ENCODE data around the gene RXRG.
A peak's percentile ranks its signal among the peaks of the same experiment; 100 is the strongest.

The RXRG gene

GRCh38 chr1:165424454-165425216 is 20.3 kb downstream of the RXRG start:
- H3K9ac ChIP-seq (ENCODE audit: low read length), result peak overlapping the region; percentile 9
- H3K36me3 ChIP-seq (ENCODE audit: control insufficient read depth, insufficient read depth, low read length), result no peaks in the 10 kb centered on the region
- peak overlapping the region; percentile 37 for H3K4me3 ChIP-seq (ENCODE audit: low read length)
- no peaks in the 10 kb centered on the region for H3K27me3 ChIP-seq (ENCODE audit: control insufficient read depth, insufficient read depth, low read length)
- no peaks in the 10 kb centered on the region for H3K9me3 ChIP-seq (ENCODE audit: control insufficient read depth, low read length)
- peaks cover 6% of the 10 kb centered on the region for H3K4me1 ChIP-seq (ENCODE audit: control insufficient read depth, insufficient read depth, low read length)

- Histone ChIP-seq H3K36me3 (ENCODE audit: control insufficient read depth, insufficient read depth, low read length) (no peaks in the 10 kb centered on the region), H3K9ac (ENCODE audit: low read length) (no peak overlapping the region), H3K27me3 (ENCODE audit: control insufficient read depth, insufficient read depth, low read length) (no peaks in the 10 kb centered on the region), H3K4me3 (ENCODE audit: low read length) (no peak overlapping the region), H3K4me1 (ENCODE audit: control insufficient read depth, insufficient read depth, low read length) (peaks cover 6% of the 10 kb centered on the region), H3K9me3 (ENCODE audit: control insufficient read depth, low read length) (no peaks in the 10 kb centered on the region)
Observed at GRCh38 chr1:165423136-165423535, 21.8 kb downstream of the RXRG start.

- Histone ChIP-seq H3K9ac (ENCODE audit: low read length) (no peak overlapping the region), H3K36me3 (ENCODE audit: control insufficient read depth, insufficient read depth, low read length) (no peaks in the 10 kb centered on the region), H3K4me1 (ENCODE audit: control insufficient read depth, insufficient read depth, low read length) (peaks cover 6% of the 10 kb centered on the region), H3K9me3 (ENCODE audit: control insufficient read depth, low read length) (no peaks in the 10 kb centered on the region), H3K27me3 (ENCODE audit: control insufficient read depth, insufficient read depth, low read length) (peaks cover 2% of the 10 kb centered on the region), H3K4me3 (ENCODE audit: low read length) (no peak overlapping the region)
Observed at GRCh38 chr1:165420655-165421054, 24.3 kb downstream of the RXRG start.

- peaks cover 5% of the 10 kb centered on the region for H3K4me1 ChIP-seq (ENCODE audit: control insufficient read depth, insufficient read depth, low read length)
- no peaks in the 10 kb centered on the region for H3K36me3 ChIP-seq (ENCODE audit: control insufficient read depth, insufficient read depth, low read length)
- no peak overlapping the region for H3K4me3 ChIP-seq (ENCODE audit: low read length)
- H3K9me3 ChIP-seq (ENCODE audit: control insufficient read depth, low read length), result no peaks in the 10 kb centered on the region
- peaks cover 3% of the 10 kb centered on the region for H3K27me3 ChIP-seq (ENCODE audit: control insufficient read depth, insufficient read depth, low read length)
- no peak overlapping the region for H3K9ac ChIP-seq (ENCODE audit: low read length)
Observed at GRCh38 chr1:165419839-165420238, 25.1 kb downstream of the RXRG start.

DNA sequence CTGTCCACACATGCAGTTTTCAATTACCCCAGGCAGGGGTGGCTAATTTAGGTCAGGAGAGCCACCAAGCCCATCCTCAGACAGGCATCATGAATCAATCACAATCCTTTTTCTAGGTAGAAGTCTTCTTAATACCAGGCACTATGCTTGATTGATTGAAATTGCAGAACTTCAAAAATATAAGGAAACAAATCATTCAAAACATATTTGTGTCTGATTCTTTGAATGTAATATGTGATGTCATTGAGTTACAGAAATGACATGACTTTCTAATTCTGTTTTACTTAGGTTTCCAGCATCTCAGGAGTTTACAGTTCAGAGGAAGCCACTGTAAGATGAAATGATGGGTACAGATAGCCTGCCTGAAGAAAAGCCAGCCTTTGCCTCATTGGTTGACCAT is 26.7 kb downstream of the RXRG start:
- Histone ChIP-seq H3K36me3 (ENCODE audit: control insufficient read depth, insufficient read depth, low read length) (no peaks in the 10 kb centered on the region), H3K4me1 (ENCODE audit: control insufficient read depth, insufficient read depth, low read length) (no peaks in the 10 kb centered on the region)

GRCh38 chr1:165416876-165417275 is 28.1 kb downstream of the RXRG start:
- no peaks in the 10 kb centered on the region for H3K9me3 ChIP-seq (ENCODE audit: control insufficient read depth, low read length)
- no peaks in the 10 kb centered on the region for H3K36me3 ChIP-seq (ENCODE audit: control insufficient read depth, insufficient read depth, low read length)
- no peak overlapping the region for H3K9ac ChIP-seq (ENCODE audit: low read length)
- H3K4me1 ChIP-seq (ENCODE audit: control insufficient read depth, insufficient read depth, low read length), result no peaks in the 10 kb centered on the region
- no peak overlapping the region for H3K4me3 ChIP-seq (ENCODE audit: low read length)
- peaks cover 3% of the 10 kb centered on the region for H3K27me3 ChIP-seq (ENCODE audit: control insufficient read depth, insufficient read depth, low read length)

More for the DNA sequence above, 26.7 kb downstream of the RXRG start:
- no peaks in the 10 kb centered on the region for H3K9me3 ChIP-seq (ENCODE audit: control insufficient read depth, low read length)
- peaks cover 3% of the 10 kb centered on the region for H3K27me3 ChIP-seq (ENCODE audit: control insufficient read depth, insufficient read depth, low read length)
- no peak overlapping the region for H3K4me3 ChIP-seq (ENCODE audit: low read length)
- H3K9ac ChIP-seq (ENCODE audit: low read length), result no peak overlapping the region

DNA sequence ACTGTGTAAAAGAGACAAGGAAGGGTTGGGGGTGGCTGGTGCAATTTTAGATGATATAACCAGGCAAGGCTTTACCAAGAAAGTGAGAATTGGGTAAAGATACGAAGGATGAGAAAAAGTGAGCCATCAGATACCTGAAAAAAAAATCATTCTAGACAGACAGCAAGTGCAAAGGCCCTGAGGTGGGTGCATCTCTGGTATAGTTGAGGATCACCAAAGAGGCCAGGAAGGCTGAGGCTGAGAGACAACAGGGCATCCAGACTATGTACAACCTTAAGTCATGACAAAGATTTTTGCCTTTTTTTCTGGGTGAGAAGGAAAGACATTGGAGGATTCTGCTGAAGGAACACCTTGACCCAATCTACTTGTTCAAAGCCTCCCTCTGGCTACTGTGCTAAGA is 29.9 kb downstream of the RXRG start:
- H3K9ac ChIP-seq (ENCODE audit: low read length), result no peak overlapping the region
- H3K36me3 ChIP-seq (ENCODE audit: control insufficient read depth, insufficient read depth, low read length), result no peaks in the 10 kb centered on the region
- H3K4me3 ChIP-seq (ENCODE audit: low read length), result no peak overlapping the region
- H3K9me3 ChIP-seq (ENCODE audit: control insufficient read depth, low read length), result no peaks in the 10 kb centered on the region
- H3K27me3 ChIP-seq (ENCODE audit: control insufficient read depth, insufficient read depth, low read length), result peaks cover 10% of the 10 kb centered on the region
- no peaks in the 10 kb centered on the region for H3K4me1 ChIP-seq (ENCODE audit: control insufficient read depth, insufficient read depth, low read length)

DNA sequence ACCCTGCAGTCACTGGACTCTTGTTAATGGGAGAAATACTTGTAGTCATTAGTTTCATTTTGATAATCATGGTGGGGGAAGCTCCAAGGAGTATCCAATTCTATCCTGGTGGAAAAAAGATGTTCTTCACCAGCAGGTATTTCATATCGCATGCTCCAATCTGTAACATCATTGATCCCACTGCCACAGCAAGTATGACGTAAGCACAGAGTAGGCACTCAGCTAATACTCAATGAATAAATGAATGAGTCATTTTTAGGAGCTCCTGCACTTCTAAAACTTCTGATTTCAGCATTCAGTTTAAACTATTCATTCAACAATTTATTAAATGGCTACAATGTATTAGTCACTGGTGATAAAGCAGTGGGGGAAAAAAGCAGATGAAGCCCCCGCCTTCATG is 30.3 kb downstream of the RXRG start:
- Histone ChIP-seq H3K9ac (ENCODE audit: low read length) (no peak overlapping the region), H3K9me3 (ENCODE audit: control insufficient read depth, low read length) (no peaks in the 10 kb centered on the region), H3K27me3 (ENCODE audit: control insufficient read depth, insufficient read depth, low read length) (peaks cover 10% of the 10 kb centered on the region), H3K4me3 (ENCODE audit: low read length) (no peak overlapping the region), H3K4me1 (ENCODE audit: control insufficient read depth, insufficient read depth, low read length) (no peaks in the 10 kb centered on the region), H3K36me3 (ENCODE audit: control insufficient read depth, insufficient read depth, low read length) (no peaks in the 10 kb centered on the region)

DNA sequence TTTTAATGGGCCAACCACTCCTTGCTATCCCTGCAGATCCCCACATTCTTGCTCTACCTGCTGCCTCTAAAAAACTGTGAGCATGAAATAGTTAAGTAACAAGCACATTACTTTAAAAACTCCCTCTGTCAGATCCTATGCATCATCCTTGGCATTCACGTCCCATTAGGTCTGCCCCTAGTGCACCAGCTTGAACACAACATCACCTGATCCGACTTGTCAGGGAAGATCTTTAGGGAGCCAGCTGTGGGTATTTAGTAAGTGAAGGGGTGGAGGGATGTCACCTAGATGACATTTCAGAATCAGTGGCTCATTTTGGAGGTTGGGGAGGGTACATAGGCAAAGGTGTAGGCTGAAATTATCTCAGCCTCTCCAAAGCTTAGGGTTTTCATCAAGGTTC is 33.5 kb downstream of the RXRG start:
- no peaks in the 10 kb centered on the region for H3K4me1 ChIP-seq (ENCODE audit: control insufficient read depth, insufficient read depth, low read length)

GRCh38 chr1:165409657-165410358 is 35.1 kb downstream of the RXRG start:
- Histone ChIP-seq H3K36me3 (ENCODE audit: control insufficient read depth, insufficient read depth, low read length) (no peaks in the 10 kb centered on the region), H3K27me3 (ENCODE audit: control insufficient read depth, insufficient read depth, low read length) (peaks cover 7% of the 10 kb centered on the region), H3K9me3 (ENCODE audit: control insufficient read depth, low read length) (no peaks in the 10 kb centered on the region), H3K4me1 (ENCODE audit: control insufficient read depth, insufficient read depth, low read length) (no peaks in the 10 kb centered on the region), H3K9ac (ENCODE audit: low read length) (no peak overlapping the region), H3K4me3 (ENCODE audit: low read length) (no peak overlapping the region)

More for the DNA sequence above, 33.5 kb downstream of the RXRG start:
- Histone ChIP-seq H3K9me3 (ENCODE audit: control insufficient read depth, low read length) (no peaks in the 10 kb centered on the region), H3K27me3 (ENCODE audit: control insufficient read depth, insufficient read depth, low read length) (peaks cover 10% of the 10 kb centered on the region), H3K36me3 (ENCODE audit: control insufficient read depth, insufficient read depth, low read length) (no peaks in the 10 kb centered on the region), H3K4me3 (ENCODE audit: low read length) (no peak overlapping the region), H3K9ac (ENCODE audit: low read length) (no peak overlapping the region)

- no peak overlapping the region for H3K4me3 ChIP-seq (ENCODE audit: low read length)
- no peaks in the 10 kb centered on the region for H3K9me3 ChIP-seq (ENCODE audit: control insufficient read depth, low read length)
- peaks cover 7% of the 10 kb centered on the region for H3K27me3 ChIP-seq (ENCODE audit: control insufficient read depth, insufficient read depth, low read length)
- H3K9ac ChIP-seq (ENCODE audit: low read length), result no peak overlapping the region
- no peaks in the 10 kb centered on the region for H3K4me1 ChIP-seq (ENCODE audit: control insufficient read depth, insufficient read depth, low read length)
- H3K36me3 ChIP-seq (ENCODE audit: control insufficient read depth, insufficient read depth, low read length), result no peaks in the 10 kb centered on the region
Observed at GRCh38 chr1:165408518-165408917, 36.4 kb downstream of the RXRG start.

- H3K27me3 ChIP-seq (ENCODE audit: control insufficient read depth, insufficient read depth, low read length), result peaks cover 7% of the 10 kb centered on the region
- no peaks in the 10 kb centered on the region for H3K36me3 ChIP-seq (ENCODE audit: control insufficient read depth, insufficient read depth, low read length)
- no peaks in the 10 kb centered on the region for H3K9me3 ChIP-seq (ENCODE audit: control insufficient read depth, low read length)
- no peaks in the 10 kb centered on the region for H3K4me1 ChIP-seq (ENCODE audit: control insufficient read depth, insufficient read depth, low read length)
- H3K9ac ChIP-seq (ENCODE audit: low read length), result no peak overlapping the region
- H3K4me3 ChIP-seq (ENCODE audit: low read length), result no peak overlapping the region
Observed at GRCh38 chr1:165407398-165407797, 37.5 kb downstream of the RXRG start.
